ENCODE data around the gene ANKRD55.

ANKRD55 gene

GRCh38 chr5:56072863-56073766 is 160.0 kb downstream of the ANKRD55 start:
- in situ Hi-C loops (cut with HindIII; ENCODE audit: low sequenced_read_pairs): no loop called here
- H3K4me3 ChIP-seq (ENCODE audit: low read depth, low read length): no peak overlapping the region
- TF ChIP-seq, protein P1, sequence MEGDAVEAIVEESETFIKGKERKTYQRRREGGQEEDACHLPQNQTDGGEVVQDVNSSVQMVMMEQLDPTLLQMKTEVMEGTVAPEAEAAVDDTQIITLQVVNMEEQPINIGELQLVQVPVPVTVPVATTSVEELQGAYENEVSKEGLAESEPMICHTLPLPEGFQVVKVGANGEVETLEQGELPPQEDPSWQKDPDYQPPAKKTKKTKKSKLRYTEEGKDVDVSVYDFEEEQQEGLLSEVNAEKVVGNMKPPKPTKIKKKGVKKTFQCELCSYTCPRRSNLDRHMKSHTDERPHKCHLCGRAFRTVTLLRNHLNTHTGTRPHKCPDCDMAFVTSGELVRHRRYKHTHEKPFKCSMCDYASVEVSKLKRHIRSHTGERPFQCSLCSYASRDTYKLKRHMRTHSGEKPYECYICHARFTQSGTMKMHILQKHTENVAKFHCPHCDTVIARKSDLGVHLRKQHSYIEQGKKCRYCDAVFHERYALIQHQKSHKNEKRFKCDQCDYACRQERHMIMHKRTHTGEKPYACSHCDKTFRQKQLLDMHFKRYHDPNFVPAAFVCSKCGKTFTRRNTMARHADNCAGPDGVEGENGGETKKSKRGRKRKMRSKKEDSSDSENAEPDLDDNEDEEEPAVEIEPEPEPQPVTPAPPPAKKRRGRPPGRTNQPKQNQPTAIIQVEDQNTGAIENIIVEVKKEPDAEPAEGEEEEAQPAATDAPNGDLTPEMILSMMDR (IDR thresholded peaks at IDR 0.05; ENCODE audit: low read depth, low read length, missing control alignments): no peak
- no peak for DNase-seq (ENCODE audit: low read depth)

- TF ChIP-seq, protein P1 (IDR thresholded peaks at IDR 0.05; ENCODE audit: low read depth, low read length, missing control alignments): no peak
Observed at GRCh38 chr5:56071470-56071869, 161.7 kb downstream of the ANKRD55 start.

DNA sequence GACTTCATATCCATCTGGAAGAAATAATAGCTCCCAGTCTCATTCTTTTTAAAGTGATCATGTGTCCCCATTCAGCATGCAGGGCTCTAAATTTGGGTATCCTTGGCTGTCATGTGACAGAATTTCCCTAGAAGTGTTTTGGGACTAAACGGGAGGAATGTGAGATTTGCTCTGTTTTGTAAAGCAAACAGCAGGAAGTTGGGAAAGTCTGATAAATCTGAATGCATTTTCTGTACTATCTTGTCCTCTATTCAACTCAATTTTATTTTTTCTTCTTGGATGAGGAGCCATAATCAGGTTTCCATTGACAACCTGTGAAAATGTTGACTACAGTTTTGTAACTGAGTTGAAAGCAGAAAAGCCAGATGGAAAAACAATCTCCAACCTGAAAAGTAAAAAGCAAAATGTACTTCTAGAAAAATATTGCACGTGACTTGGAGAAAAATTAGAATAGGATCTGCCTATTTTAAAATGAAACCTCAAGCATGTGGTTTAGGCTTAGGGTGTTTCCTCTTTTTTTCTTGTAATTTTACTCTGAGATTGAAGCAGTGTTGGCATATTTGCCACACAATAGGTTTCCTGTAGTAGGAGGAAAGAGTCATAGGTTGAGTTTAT is 162.2 kb downstream of the ANKRD55 start:
- DNase-seq (ENCODE audit: low read depth): no peak
- H3K4me3 ChIP-seq (ENCODE audit: low read depth, low read length): no peak overlapping the region
- in situ Hi-C loops (cut with HindIII; ENCODE audit: low sequenced_read_pairs): no loop called here
- TF ChIP-seq, protein P1 (IDR thresholded peaks at IDR 0.05; ENCODE audit: low read depth, low read length, missing control alignments): no peak

More at GRCh38 chr5:56071470-56071869, 161.7 kb downstream of the ANKRD55 start:
- in situ Hi-C loops (cut with HindIII; ENCODE audit: low sequenced_read_pairs): no loop called here
- no peak for DNase-seq (ENCODE audit: low read depth)
- H3K4me3 ChIP-seq (ENCODE audit: low read depth, low read length): no peak overlapping the region

- in situ Hi-C loops (cut with HindIII; ENCODE audit: low sequenced_read_pairs): no loop called here
- TF ChIP-seq, protein P1 (IDR thresholded peaks at IDR 0.05; ENCODE audit: low read depth, low read length, missing control alignments): no peak
Observed at GRCh38 chr5:56069652-56070226, 163.4 kb downstream of the ANKRD55 start.

GRCh38 chr5:56066931-56067450 is 166.1 kb downstream of the ANKRD55 start:
- DNase-seq (ENCODE audit: low read depth): no peak
- H3K4me3 ChIP-seq (ENCODE audit: low read depth, low read length): no peak overlapping the region
- TF ChIP-seq, protein P1 (IDR thresholded peaks at IDR 0.05; ENCODE audit: low read depth, low read length, missing control alignments): no peak
- in situ Hi-C loops (cut with HindIII; ENCODE audit: low sequenced_read_pairs): no loop called here

More at GRCh38 chr5:56069652-56070226, 163.4 kb downstream of the ANKRD55 start:
- DNase-seq (ENCODE audit: low read depth): no peak
- H3K4me3 ChIP-seq (ENCODE audit: low read depth, low read length): no peak overlapping the region

- TF ChIP-seq, protein P1 (IDR thresholded peaks at IDR 0.05; ENCODE audit: low read depth, low read length, missing control alignments): no peak
- no peak overlapping the region for H3K4me3 ChIP-seq (ENCODE audit: low read depth, low read length)
- in situ Hi-C loops (cut with HindIII; ENCODE audit: low sequenced_read_pairs): no loop called here
- DNase-seq (ENCODE audit: low read depth): no peak
Observed at GRCh38 chr5:56064984-56065383, 168.1 kb downstream of the ANKRD55 start.
